Gastroesophageal sphincter (tissue), 3 donors: ENCODE results near the gene C1orf167.
A peak's percentile ranks its signal among the peaks of the same experiment; 100 is the strongest.

Experiments used
- POLR2A ChIP-seq, 2 donors: fragments of 450-650 bp; IDR thresholded peaks; one replicate each; pipeline ENCODE4 v1.6.1; 2017; ENCODE audit warnings: antibody characterized with exemption in 2 of 2, mild to moderate bottlenecking in 2 of 2, moderate library complexity in 1 of 2
- POLR2AphosphoS5 ChIP-seq: sonication (generic); formaldehyde crosslinking; IDR thresholded peaks from one replicate; pipeline ENCODE4 v1.6.1; 2017; ENCODE audit warnings: antibody characterized with exemption
- TF ChIP-seq, protein P1 (sequence below), 4 experiments: fragments of 200-600 bp in 2 of 4; fragments of 450-650 bp in 2 of 4; sonication (generic) in 1 of 4; IDR thresholded peaks; one replicate each; pipeline ENCODE4 v1.5.1; 2017 to 2019; ENCODE audit warnings: antibody characterized with exemption in 4 of 4, mild to moderate bottlenecking in 2 of 4, moderate library complexity in 2 of 4

DNA sequence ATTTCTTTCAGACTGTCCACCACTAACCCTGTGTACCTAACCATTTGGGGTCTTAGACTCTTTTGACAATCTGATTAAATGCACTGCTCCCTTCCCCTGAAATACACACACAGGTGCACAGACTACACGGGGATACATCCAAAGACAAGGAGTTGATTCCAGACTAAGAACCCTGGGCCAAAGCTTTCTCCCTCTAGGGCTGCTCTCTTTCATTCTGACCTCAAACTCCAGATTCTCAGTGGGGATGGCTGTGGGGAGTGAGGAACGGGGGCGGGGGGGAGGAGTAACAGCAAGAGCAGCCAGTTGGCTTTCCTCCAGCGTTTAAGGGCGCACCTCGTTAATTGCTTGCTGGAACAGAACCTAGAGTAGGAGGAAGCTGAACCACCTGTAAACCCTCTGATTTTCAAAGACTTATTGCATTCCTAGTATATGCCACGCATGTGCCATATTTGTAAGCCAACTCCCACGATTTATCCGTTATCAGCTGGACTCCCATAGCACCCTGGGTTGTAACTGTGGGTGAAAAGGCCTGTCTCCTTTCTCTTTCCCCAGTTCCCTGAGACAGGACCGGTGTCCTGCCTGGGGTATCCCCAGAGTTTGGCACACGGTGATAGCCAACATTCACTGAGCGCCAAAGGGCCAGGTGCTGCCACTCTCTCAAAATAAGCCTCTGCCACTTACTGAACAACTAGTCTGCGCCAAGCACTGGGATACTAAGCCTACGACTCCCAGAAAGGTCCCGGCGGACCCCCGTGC, 42.9 kb downstream of the C1orf167 start:
- TF ChIP-seq POLR2AphosphoS5 (peak; percentile 55), POLR2A (IDR thresholded peaks at IDR 0.05) (no peak)
- TF ChIP-seq, protein P1, sequence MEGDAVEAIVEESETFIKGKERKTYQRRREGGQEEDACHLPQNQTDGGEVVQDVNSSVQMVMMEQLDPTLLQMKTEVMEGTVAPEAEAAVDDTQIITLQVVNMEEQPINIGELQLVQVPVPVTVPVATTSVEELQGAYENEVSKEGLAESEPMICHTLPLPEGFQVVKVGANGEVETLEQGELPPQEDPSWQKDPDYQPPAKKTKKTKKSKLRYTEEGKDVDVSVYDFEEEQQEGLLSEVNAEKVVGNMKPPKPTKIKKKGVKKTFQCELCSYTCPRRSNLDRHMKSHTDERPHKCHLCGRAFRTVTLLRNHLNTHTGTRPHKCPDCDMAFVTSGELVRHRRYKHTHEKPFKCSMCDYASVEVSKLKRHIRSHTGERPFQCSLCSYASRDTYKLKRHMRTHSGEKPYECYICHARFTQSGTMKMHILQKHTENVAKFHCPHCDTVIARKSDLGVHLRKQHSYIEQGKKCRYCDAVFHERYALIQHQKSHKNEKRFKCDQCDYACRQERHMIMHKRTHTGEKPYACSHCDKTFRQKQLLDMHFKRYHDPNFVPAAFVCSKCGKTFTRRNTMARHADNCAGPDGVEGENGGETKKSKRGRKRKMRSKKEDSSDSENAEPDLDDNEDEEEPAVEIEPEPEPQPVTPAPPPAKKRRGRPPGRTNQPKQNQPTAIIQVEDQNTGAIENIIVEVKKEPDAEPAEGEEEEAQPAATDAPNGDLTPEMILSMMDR (IDR thresholded peaks at IDR 0.05) = no peak
